GM23338 (cell line): Measurements from ENCODE around the gene PASK. TPM values are rescaled to one million over a fixed set of nuclear protein-coding genes. Genes with fewer than 3 reads are reported as not detected.

Source experiments
- ATAC-seq: fragments of 200-7000 bp; cut with Tn5 transposase; 3 replicates; pipeline ENCODE4 v1.9.1; 2020
- DNase-seq: peaks from one replicate; pipeline ENCODE4 v3.0.0-alpha.2; 2015; ENCODE audit warnings: low spot score
- H2AFZ ChIP-seq: fragments of 200-600 bp; sonication (generic); 2 replicates; pipeline ENCODE4 v1.8.0; 2016; ENCODE audit warnings: antibody characterized with exemption, mild to moderate bottlenecking, moderate library complexity
- H3F3A ChIP-seq: fragments of 200-600 bp; sonication (generic); replicated peaks from 2 replicates; pipeline ENCODE4 v1.8.0; 2017; ENCODE audit warnings: antibody characterized with exemption, mixed run types, low read depth
- H3K27ac ChIP-seq: fragments of 200-600 bp; sonication (generic); 2 replicates; pipeline ENCODE4 v1.6.1; 2016; ENCODE audit warnings: low read depth
- H3K27me3 ChIP-seq: fragments of 200-600 bp; sonication (generic); 2 replicates; pipeline ENCODE4 v1.8.0; 2016; ENCODE audit warnings: mild to moderate bottlenecking, mixed run types, moderate library complexity; ENCODE audit not compliant: insufficient read depth
- H3K36me3 ChIP-seq: fragments of 200-600 bp; sonication (generic); 2 replicates; pipeline ENCODE4 v1.8.0; 2016; ENCODE audit warnings: mild to moderate bottlenecking; ENCODE audit not compliant: insufficient read depth
- H3K4me1 ChIP-seq: fragments of 200-600 bp; sonication (generic); 2 replicates; pipeline ENCODE4 v1.8.0; 2016; ENCODE audit warnings: mild to moderate bottlenecking, moderate library complexity; ENCODE audit not compliant: insufficient read depth
- H3K4me2 ChIP-seq: fragments of 200-600 bp; sonication (generic); 2 replicates; pipeline ENCODE4 v1.7.1; 2017; ENCODE audit warnings: mixed run types
- H3K4me3 ChIP-seq: fragments of 200-600 bp; sonication (generic); 2 replicates; pipeline ENCODE4 v1.6.1; 2016; ENCODE audit warnings: mixed run types
- H3K79me2 ChIP-seq: fragments of 200-600 bp; sonication (generic); replicated peaks from 2 replicates; pipeline ENCODE4 v1.8.0; 2017; ENCODE audit warnings: mild to moderate bottlenecking; ENCODE audit not compliant: insufficient read depth
- H3K9me2 ChIP-seq: fragments of 200-600 bp; sonication (generic); 2 replicates; pipeline ENCODE4 v1.8.0; 2017; ENCODE audit not compliant: insufficient read depth
- H4K20me1 ChIP-seq: fragments of 200-600 bp; sonication (generic); replicated peaks from 2 replicates; pipeline ENCODE4 v1.8.0; 2017; ENCODE audit warnings: mild to moderate bottlenecking; ENCODE audit not compliant: insufficient read depth
- H3K27ac Mint-ChIP-seq: 2 replicates; pipeline ENCODE4 v1.8.0; 2020; ENCODE audit warnings: inconsistent platforms, mild to moderate bottlenecking, moderate library complexity, mixed read lengths
- H3K27me3 Mint-ChIP-seq: 3 replicates; pipeline ENCODE4 v1.8.0; 2022; ENCODE audit warnings: low read depth, mild to moderate bottlenecking, moderate library complexity, mixed read lengths, inconsistent platforms; ENCODE audit not compliant: insufficient read depth, poor library complexity
- H3K36me3 Mint-ChIP-seq: 3 replicates; pipeline ENCODE4 v1.8.0; 2021; ENCODE audit warnings: low read depth, mild to moderate bottlenecking, inconsistent platforms, moderate library complexity, mixed read lengths
- H3K4me1 Mint-ChIP-seq: 3 replicates; pipeline ENCODE4 v1.8.0; 2020; ENCODE audit warnings: mild to moderate bottlenecking, inconsistent platforms, mixed read lengths
- H3K4me3 Mint-ChIP-seq: 3 replicates; pipeline ENCODE4 v1.8.0; 2021; ENCODE audit warnings: moderate library complexity, mild to moderate bottlenecking, inconsistent platforms, mixed read lengths
- H3K9me3 Mint-ChIP-seq: 3 replicates; pipeline ENCODE4 v1.8.0; 2020; ENCODE audit warnings: moderate library complexity, mild to moderate bottlenecking, inconsistent platforms, mixed read lengths
- CREB1 ChIP-seq: fragments of 250-450 bp; sonication (Bioruptor Pico); IDR thresholded peaks from 2 replicates; pipeline ENCODE4 v1.5.0; 2020; ENCODE audit warnings: low read depth, mild to moderate bottlenecking, moderate library complexity
- CTCF ChIP-seq, 2 experiments: fragments of 200-600 bp in 1 of 2; sonication (generic) in 1 of 2; conservative IDR thresholded peaks; 2 replicates each; pipeline versions ENCODE4 v1.5.1 to v1.6.1; 2016 to 2017; ENCODE audit warnings: antibody characterized with exemption in 2 of 2, low read depth in 2 of 2, mild to moderate bottlenecking in 2 of 2, moderate library complexity in 1 of 2
- ETS1 ChIP-seq: IDR thresholded peaks from 2 replicates; pipeline ENCODE4 v1.6.1; 2016; ENCODE audit warnings: antibody characterized with exemption
- EZH2 ChIP-seq: fragments of 200-600 bp; sonication (generic); IDR thresholded peaks from one replicate; pipeline ENCODE4 v1.8.0; 2017; ENCODE audit warnings: antibody characterized with exemption, mild to moderate bottlenecking, low read depth; ENCODE audit not compliant: unreplicated experiment
- EZH2phosphoT487 ChIP-seq: fragments of 200-600 bp; sonication (generic); IDR thresholded peaks from one replicate; pipeline ENCODE4 v1.8.1; 2018; ENCODE audit warnings: antibody characterized with exemption; ENCODE audit not compliant: unreplicated experiment
- JUNB ChIP-seq: IDR thresholded peaks from one replicate; pipeline ENCODE4 v1.6.1; 2016; ENCODE audit warnings: antibody characterized with exemption; ENCODE audit not compliant: unreplicated experiment
- NANOG ChIP-seq: IDR thresholded peaks from 2 replicates; pipeline ENCODE4 v1.6.1; 2016; ENCODE audit warnings: antibody characterized with exemption, borderline replicate concordance
- POLR2AphosphoS5 ChIP-seq: IDR thresholded peaks from 2 replicates; pipeline ENCODE4 v1.6.1; 2016; ENCODE audit warnings: antibody characterized with exemption, low read depth
- REST ChIP-seq: IDR thresholded peaks from one replicate; pipeline ENCODE4 v1.6.1; 2018; ENCODE audit warnings: antibody characterized with exemption; ENCODE audit not compliant: unreplicated experiment
- STAT1 ChIP-seq: IDR thresholded peaks from one replicate; pipeline ENCODE4 v1.6.1; 2016; ENCODE audit warnings: antibody characterized with exemption; ENCODE audit not compliant: unreplicated experiment
- ZNF114 ChIP-seq: fragments of 250-450 bp; sonication (Bioruptor Pico); IDR thresholded peaks from 2 replicates; pipeline ENCODE4 v1.5.0; 2020; ENCODE audit warnings: mild to moderate bottlenecking, moderate library complexity
- ZNF331 ChIP-seq: fragments of 250-450 bp; sonication (Bioruptor Pico); IDR thresholded peaks from 2 replicates; pipeline ENCODE4 v1.5.0; 2020; ENCODE audit warnings: low read depth, mild to moderate bottlenecking, moderate library complexity
- polyA plus RNA-seq: library from polyadenylated mRNA; unstranded; fragments of >200 nt; fragmentation: Nextera tagmentation; extraction: Ambion mirVana; gene quantifications from 2 replicates; pipeline ENCODE4 v1.2.1, GENCODE V29; 2016
- total RNA-seq: library from RNA; depleted of rRNA; stranded (reverse); fragments of >200 nt; shearing (Covaris generic); gene quantifications from 2 replicates; pipeline ENCODE4 v1.2.3, GENCODE V29; 2014

Gene PASK
- total and polyA plus RNA-seq, 2 experiments from 2014 or later, result 12.5 to 38.4 TPM

GRCh38 chr2:241112046-241112445, 37.2 kb downstream of the PASK start (continued):
- TF ChIP-seq CTCF (conservative IDR thresholded peaks at IDR 0.05; ENCODE audit: low read depth in 2 of 2), result no peak
- no peak for TF ChIP-seq ZNF114 (CRISPR knock-in tag)
- no peak for TF ChIP-seq NANOG
- no peak for TF ChIP-seq REST
- no peak for TF ChIP-seq POLR2AphosphoS5
- no peak for TF ChIP-seq STAT1

- H3K79me2 ChIP-seq, result no peaks in the 10 kb centered on the region
- no peaks in the 10 kb centered on the region; the same call in 2 of the 3 replicates for H3K9me3 Mint-ChIP-seq
- H3K27me3 Mint-ChIP-seq, result peaks cover 2% of the 10 kb centered on the region
- no peaks in the 10 kb centered on the region for H3K27me3 ChIP-seq
- H3K4me3 ChIP-seq, result no peak overlapping the region
- ATAC-seq, result no peak
- no peaks in the 10 kb centered on the region for H4K20me1 ChIP-seq
- no peaks in the 10 kb centered on the region for H3F3A ChIP-seq
- H3K36me3 Mint-ChIP-seq, result peaks cover 20% of the 10 kb centered on the region; the same call in 2 of the 3 replicates
- no peaks in the 10 kb centered on the region for H3K36me3 ChIP-seq
- H3K27ac ChIP-seq, result no peak overlapping the region
- no peak overlapping the region for H3K4me3 Mint-ChIP-seq
- no peaks in the 10 kb centered on the region for H3K4me1 ChIP-seq
- H3K4me1 Mint-ChIP-seq, result no peaks in the 10 kb centered on the region
- H2AFZ ChIP-seq, result no peak overlapping the region
- no peak overlapping the region for H3K4me2 ChIP-seq
- H3K27ac Mint-ChIP-seq, result no peak overlapping the region
- no peak for DNase-seq
- H3K9me2 ChIP-seq, result no peaks in the 10 kb centered on the region
- no peak for TF ChIP-seq EZH2phosphoT487
- TF ChIP-seq EZH2, result no peak
- TF ChIP-seq ZNF331 (CRISPR knock-in tag), result no peak
- no peak for TF ChIP-seq ZNF114 (CRISPR knock-in tag)
- TF ChIP-seq JUNB, result no peak
- TF ChIP-seq REST, result no peak
- TF ChIP-seq CREB1 (CRISPR knock-in tag), result no peak
- no peak for TF ChIP-seq ETS1
- no peak for TF ChIP-seq POLR2AphosphoS5
- no peak for TF ChIP-seq NANOG
Observed at GRCh38 chr2:241111440-241111805, 37.8 kb downstream of the PASK start.
